Mononuclear cell (primary cell): ENCODE data around the gene AVPI1. TPM values are rescaled to one million over a fixed set of nuclear protein-coding genes. Genes with fewer than 3 reads are reported as not detected.
"Not testable (repeated sequence)": the region's sequence is repeated elsewhere in the genome, so short reads cannot be mapped to it uniquely, and the experiment has no call there.

Experiments used
- H3K27me3 ChIP-seq: 2 replicates; pipeline ENCODE4 v1.6.0; 2011; ENCODE audit warnings: low read length, control low read depth; ENCODE audit not compliant: insufficient read depth
- H3K4me1 ChIP-seq: 2 replicates; pipeline ENCODE4 v1.5.1; 2011; ENCODE audit warnings: mild to moderate bottlenecking, low read length, control low read depth; ENCODE audit not compliant: insufficient read depth
- H3K4me3 ChIP-seq: 2 replicates; pipeline ENCODE4 v1.5.1; 2011; ENCODE audit warnings: mild to moderate bottlenecking, low read length, moderate library complexity
- H3K9me3 ChIP-seq: 2 replicates; pipeline ENCODE4 v1.5.1; 2011; ENCODE audit warnings: low read depth, mild to moderate bottlenecking, control low read depth, low read length
- total RNA-seq: library from RNA; depleted of rRNA; stranded (reverse); fragments of >200 nt; gene quantifications from one replicate; pipeline ENCODE4 v1.2.3, GENCODE V29; 2012

The AVPI1 gene
- total RNA-seq, 1 donor, result 7.8 TPM

DNA sequence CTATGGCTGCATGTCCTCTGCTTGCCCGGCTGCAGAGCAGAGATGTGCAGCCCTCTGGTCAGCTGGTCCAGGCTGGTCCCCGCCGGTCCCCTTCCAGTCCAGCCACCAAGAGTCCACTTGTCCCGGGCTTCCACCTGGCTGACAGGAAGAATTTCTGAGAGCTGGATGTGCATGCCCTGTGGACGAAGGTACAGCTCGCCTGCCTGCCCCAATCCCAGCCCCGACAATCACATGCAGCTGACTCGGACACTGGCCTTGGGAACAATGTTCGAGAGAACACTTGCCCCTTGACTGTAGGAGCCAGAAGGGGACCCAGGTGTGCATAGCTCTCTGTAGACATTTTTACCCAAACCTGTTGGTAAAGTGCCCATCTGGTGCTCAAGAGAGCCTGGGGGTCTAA, 11.8 kb downstream of the AVPI1 start:
- H3K9me3 ChIP-seq, result no peaks in the 10 kb centered on the region
- no peaks in the 10 kb centered on the region for H3K27me3 ChIP-seq
- peaks cover 8% of the 10 kb centered on the region for H3K4me1 ChIP-seq
- H3K4me3 ChIP-seq, result no peak overlapping the region

DNA sequence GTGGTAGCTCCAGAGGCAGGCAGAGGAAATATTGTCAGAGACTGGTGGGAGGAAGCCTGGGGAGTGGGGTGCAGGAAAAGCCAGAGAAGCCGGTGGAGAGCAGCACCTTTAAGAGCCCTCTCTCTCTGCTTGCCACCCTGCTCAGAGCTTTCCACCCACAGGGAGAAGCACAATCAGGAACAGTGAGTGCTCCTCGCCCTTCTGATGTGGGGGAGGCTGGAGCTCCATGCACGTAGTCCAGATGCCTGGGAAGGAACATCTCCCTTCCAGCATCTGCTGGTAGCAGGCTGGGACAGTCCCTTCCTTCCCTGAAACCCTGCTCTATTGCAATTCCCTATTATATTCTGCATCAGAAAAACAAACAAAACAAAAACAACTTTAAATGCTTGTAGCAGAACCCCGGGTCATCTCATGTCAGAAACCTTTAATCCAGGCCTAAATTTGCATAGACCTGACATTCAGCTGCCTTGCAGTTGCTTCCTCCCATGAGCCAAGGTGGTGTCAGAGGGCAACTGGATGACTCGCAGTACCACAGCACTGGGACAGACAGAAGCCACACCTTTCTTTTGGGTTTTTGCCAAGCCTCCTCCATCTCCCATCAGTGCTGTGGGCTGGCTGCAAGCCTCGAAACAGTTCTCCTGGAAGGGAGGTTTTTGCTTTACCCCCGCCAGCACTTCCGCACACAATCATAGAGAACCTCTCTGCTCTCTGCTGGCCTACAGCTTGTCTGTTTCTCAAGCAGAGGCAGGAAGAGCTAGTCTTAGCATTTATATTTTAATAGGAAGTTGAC, 13.1 kb downstream of the AVPI1 start:
- H3K27me3 ChIP-seq, result no peaks in the 10 kb centered on the region
- peaks cover 8% of the 10 kb centered on the region for H3K4me1 ChIP-seq
- H3K9me3 ChIP-seq, result no peaks in the 10 kb centered on the region
- H3K4me3 ChIP-seq, result no peak overlapping the region

DNA sequence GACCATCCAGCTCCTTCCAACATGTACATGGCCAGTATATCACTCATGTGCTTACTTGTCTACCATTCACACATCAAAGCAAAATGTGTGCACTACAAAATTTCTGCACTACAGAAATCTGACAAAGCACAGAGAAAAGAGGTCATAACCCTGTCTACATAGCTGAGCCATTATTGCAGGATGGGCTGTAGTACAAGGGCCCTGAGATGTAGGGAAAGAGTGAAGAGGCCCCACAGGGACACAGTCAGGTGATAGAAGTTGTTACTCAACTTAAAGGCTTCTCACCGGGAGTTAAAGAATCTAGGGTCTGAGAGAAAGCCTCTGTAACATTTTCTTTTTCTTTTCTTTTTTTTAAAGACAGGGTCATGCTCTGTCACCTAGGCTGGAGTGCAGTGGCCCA, 17.5 kb downstream of the AVPI1 start:
- Histone ChIP-seq H3K4me1 (no peaks in the 10 kb centered on the region), H3K4me3 (no peak overlapping the region), H3K9me3 (no peaks in the 10 kb centered on the region), H3K27me3 (no peaks in the 10 kb centered on the region)

DNA sequence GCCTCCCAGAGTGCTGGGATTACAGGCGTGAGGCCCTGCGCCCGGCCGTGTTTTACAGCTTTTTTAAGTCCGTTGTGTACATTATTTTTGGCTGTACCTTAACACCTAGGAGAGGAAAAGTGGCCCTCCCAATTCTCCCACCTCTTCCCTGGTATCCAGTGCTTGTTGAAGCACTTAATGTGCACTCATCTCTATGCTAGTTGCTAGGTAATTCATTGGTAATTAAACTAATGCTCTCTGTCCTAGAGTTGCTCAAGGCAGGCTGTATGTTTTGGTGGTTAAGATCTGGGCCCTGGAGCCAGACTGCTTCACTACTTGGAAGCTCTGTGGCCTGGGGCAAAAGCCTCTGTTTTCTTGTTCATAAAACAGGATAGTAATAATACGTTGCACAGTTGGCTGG, 19.6 kb downstream of the AVPI1 start:
- Histone ChIP-seq H3K4me3 (no peak overlapping the region), H3K4me1 (no peaks in the 10 kb centered on the region), H3K27me3 (no peaks in the 10 kb centered on the region), H3K9me3 (no peaks in the 10 kb centered on the region)

DNA sequence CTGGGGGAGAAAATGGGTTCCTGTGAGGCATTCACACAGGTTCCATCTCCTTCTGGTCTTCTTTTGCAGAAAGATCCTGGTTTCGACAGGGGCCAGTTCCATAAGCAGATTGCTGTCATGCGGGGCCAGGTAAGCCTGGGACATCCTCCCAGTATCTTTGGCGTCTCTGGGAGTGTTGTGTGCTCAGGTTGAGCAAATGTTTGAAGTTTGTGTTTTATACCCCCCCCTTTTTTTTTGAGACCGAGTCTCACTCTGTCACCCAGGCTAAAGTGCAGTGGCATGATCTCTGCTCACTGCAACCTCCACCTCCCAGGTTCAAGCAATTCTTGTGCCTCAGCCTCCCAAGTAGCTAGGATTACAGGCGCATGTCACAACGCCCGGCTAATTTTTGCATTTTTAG, 20.0 kb downstream of the AVPI1 start:
- Histone ChIP-seq H3K4me3 (no peak overlapping the region), H3K4me1 (no peaks in the 10 kb centered on the region), H3K27me3 (no peaks in the 10 kb centered on the region), H3K9me3 (no peaks in the 10 kb centered on the region)

DNA sequence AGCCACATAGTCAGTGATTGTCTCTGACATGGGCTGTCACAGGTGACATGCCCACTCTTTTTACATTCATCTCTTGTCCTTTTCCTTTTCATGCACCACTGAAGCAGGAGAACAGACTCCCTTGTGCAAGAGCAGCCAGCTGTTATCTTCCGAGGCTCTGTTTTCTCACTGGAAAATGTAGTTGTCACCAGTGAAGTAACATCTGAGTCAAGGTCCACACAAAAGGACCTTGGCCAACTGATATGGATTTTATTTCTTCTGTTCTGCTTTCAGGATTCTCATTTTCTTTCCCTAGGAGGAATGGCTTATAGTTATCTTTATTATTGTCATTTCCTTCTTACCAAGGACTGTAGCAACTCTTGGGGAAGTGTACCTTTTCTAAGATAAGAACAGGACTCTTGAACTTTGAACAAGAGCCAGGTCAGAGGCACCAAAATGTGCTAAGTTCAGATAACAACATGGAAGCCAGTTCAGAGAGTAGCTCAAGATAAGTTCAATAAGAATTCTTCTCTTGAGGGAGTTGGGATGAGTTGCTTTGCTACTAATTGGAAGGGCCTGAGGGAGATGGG, 22.7 kb downstream of the AVPI1 start:
- no peaks in the 10 kb centered on the region for H3K4me1 ChIP-seq
- H3K9me3 ChIP-seq, result no peaks in the 10 kb centered on the region
- H3K27me3 ChIP-seq, result no peaks in the 10 kb centered on the region
- H3K4me3 ChIP-seq, result no peak overlapping the region

DNA sequence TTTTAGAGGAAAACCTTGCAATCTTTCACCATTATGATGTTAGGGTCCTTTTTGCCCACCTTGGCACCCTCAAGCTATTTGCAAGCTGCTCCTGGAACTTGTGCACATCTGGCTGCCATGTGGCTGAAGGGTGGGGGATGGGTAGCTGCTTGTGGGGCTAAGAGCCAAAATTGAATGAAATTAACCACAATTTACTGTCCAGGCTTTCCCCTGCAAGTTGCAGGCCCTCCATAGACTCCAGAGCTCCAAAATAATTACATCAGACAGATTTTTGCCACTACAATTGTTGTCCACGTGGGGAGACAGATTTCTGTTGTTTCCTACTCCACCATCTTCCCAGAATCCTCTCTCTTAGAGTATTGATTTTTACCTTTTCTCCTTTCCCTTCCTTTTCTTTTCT, 27.5 kb downstream of the AVPI1 start:
- H3K27me3 ChIP-seq, result no peaks in the 10 kb centered on the region

DNA sequence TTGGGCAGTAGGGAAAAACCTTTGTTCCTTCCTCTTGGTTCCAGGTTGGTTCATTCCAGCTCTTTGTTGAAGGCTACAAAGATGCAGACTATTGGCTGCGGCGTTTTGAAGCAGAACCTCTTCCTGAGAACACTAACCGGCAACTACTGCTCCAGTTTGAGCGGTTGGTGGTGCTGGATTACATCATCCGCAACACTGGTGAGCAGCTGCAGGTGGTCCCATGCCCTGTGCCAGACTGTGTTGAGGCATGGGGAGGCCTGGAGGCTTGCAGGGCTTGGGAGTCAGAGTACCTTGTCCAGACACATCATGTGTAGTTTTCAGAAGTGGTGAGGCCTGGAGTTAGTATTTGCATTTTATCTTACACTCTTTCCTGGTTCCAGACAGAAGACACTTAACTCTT, 30.3 kb downstream of the AVPI1 start:
- H3K4me3 ChIP-seq, result no peak overlapping the region
- no peaks in the 10 kb centered on the region for H3K9me3 ChIP-seq
- no peaks in the 10 kb centered on the region for H3K27me3 ChIP-seq
- H3K4me1 ChIP-seq, result peaks cover 14% of the 10 kb centered on the region

More for the DNA sequence above, 27.5 kb downstream of the AVPI1 start:
- H3K4me3 ChIP-seq, result no peak overlapping the region
- H3K4me1 ChIP-seq, result no peaks in the 10 kb centered on the region
- H3K9me3 ChIP-seq, result no peaks in the 10 kb centered on the region

DNA sequence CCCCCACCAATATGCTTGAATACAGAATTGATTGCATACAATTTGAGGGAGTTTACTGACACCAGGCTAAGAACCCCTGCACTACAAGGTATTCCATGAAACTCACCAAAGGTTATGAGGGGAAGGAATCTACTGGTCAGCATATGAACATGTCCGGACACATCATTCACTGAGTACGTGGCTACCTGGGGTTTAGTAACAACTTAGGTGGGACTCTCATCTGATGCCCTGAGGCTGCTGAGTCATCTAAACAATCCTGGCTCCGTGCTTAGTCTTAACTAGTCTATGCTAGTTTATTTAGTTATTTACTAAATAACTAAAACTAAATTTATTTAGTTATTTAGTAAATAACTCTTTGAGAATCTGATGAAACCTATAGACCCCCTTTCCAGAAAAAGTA, 35.3 kb downstream of the AVPI1 start:
- H3K4me1 ChIP-seq, result peaks cover 44% of the 10 kb centered on the region

DNA sequence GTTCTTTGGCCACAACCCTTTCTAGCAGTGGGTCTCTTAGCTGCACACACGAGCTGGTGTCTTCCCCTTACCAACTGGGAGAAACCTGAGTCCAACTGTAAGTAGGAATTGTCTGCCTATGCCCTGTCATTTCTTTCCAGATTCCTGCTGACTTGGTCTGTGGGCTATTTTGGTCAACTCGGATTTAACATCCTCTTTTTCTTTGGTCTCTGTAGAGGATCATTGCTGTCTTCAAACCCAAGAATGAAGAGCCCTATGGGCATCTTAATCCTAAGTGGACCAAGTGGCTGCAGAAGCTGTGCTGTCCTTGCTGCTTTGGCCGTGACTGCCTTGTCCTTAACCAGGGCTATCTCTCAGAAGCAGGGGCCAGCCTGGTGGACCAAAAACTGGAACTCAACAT, 36.3 kb downstream of the AVPI1 start:
- Histone ChIP-seq H3K27me3 (no peaks in the 10 kb centered on the region), H3K4me1 (peaks cover 44% of the 10 kb centered on the region), H3K9me3 (no peaks in the 10 kb centered on the region), H3K4me3 (no peak overlapping the region)

More for the DNA sequence above, 35.3 kb downstream of the AVPI1 start:
- Histone ChIP-seq H3K4me3 (no peak overlapping the region), H3K27me3 (no peaks in the 10 kb centered on the region), H3K9me3 (no peaks in the 10 kb centered on the region)

DNA sequence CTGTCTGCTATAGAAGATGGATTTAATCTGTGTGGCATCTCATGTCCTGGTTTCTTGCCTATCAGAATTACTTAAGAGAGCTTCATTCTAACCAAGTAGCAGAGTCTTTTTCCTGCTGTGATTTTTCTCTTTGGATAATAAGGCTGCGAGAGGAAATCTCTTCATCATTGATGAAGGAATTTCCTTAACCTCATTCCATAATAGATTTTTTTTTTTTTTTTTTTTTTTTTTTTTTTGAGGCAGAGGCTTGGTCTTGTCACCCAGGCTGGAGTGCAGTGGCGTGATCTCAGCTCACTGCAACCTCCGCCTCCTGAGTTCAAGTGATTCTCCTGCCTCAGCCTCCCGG, 37.7 kb downstream of the AVPI1 start:
- not testable (repeated sequence) for H3K9me3 ChIP-seq, H3K27me3 ChIP-seq, H3K4me3 ChIP-seq
- H3K4me1 ChIP-seq, result peaks cover 44% of the 10 kb centered on the region

DNA sequence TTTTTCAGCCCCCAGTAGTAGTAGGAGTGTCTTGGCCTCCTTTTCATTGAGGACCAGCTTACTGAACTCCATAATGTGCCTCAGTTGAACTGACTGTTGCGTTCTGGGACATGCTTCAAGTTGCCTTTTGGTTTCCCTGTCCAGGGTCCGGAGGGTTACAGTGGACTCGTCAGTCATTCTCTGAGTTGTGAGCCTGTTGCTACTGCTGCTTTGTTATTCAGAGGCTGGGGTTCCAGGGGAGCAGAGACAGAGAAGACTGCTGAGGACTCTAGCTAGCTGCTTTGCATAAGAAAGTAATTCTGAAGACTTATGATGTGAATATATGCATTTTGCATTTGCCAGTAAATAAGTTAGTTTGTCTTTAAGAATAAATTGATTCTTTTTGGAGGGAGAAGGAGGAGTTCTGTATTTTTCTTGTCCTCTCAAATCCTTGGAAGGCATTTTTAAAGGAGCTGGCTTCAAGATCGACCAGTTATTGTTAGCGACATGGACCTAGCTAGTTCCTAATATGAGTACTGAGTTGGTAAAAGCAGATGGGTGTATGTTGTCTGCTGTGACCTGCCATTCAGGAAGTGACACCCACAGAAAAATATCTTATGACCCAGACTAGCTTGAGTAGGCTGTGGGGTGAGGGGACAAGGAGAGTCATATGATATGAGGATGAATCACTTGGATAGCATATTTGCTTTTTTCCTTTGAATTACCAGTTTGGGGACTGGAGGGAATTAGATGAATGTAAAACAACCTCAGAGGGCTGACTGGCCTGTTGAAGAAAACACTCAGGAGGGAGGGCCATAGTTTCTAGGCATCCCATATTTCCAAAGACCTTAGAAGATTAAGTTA, 38.3 kb downstream of the AVPI1 start:
- H3K4me1 ChIP-seq, result peaks cover 44% of the 10 kb centered on the region
- no peaks in the 10 kb centered on the region for H3K27me3 ChIP-seq
- no peaks in the 10 kb centered on the region for H3K9me3 ChIP-seq
- no peak overlapping the region for H3K4me3 ChIP-seq

DNA sequence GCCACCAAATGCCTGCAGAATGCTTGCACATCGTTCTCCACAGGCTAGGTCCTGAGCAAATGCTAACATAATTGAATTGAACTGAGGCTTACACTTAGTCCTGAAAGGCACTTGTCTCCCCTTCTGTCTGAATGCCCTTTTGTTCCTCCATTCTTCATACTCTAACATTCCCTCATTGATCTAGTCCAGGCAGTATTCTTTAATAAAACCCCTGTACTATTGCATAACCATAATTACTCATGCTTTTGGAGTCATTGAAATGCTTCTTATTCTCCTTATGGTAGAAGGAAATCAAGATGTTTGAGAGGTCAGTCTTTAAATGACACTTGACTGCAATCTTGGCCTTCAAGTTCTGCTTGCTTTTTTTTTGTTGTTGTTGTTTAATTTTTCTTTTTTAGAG, 39.5 kb downstream of the AVPI1 start:
- H3K27me3 ChIP-seq, result no peaks in the 10 kb centered on the region
- H3K9me3 ChIP-seq, result no peaks in the 10 kb centered on the region
- peaks cover 38% of the 10 kb centered on the region for H3K4me1 ChIP-seq
- H3K4me3 ChIP-seq, result no peak overlapping the region

DNA sequence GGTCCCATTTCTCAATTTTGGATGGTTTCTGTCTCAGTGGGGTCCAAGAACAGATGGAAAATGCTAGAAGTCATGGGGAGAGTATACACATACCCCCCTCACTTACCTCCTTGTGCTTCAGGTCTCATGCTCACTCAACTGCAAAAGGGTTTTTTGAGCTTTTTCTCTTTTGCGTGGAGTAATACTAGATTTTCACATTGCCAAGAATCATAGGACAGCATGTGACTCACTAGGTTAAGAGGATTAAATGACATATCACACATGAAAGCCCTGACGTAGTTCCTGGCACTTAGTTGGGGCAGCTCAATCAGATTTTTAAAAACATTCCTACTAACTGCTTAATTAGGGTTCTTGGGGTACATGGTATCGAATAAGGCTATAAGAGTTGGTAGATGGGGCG, 42.1 kb downstream of the AVPI1 start:
- H3K4me1 ChIP-seq, result peaks cover 47% of the 10 kb centered on the region
- H3K27me3 ChIP-seq, result no peaks in the 10 kb centered on the region

DNA sequence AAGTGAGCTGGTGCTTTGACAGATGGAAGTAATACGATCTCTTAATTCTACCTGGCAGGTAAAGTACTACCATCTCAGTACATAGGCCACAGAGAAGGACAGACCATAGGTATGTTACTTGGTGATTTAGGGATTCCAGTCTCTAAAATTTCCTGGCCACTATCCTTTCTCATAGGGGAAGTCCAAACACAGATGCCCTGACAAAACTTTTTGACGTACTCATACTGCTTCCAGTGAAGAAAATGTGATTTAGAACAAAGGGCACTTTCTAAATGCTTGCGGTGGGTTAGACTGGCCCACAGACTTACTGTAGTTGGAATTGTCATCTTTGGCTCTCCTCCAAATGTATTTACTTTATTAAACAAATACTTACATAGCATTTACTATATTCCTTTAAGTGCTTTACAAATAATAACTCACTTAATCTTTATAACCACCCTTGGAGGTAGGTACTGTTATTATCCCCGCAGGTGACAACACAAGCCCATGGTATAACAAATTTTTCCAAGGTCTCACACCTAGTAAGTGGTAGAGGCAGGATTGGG, 43.5 kb downstream of the AVPI1 start:
- H3K9me3 ChIP-seq, result no peaks in the 10 kb centered on the region
- peaks cover 35% of the 10 kb centered on the region for H3K4me1 ChIP-seq
- H3K4me3 ChIP-seq, result no peak overlapping the region
- H3K27me3 ChIP-seq, result no peaks in the 10 kb centered on the region

More for the DNA sequence above, 42.1 kb downstream of the AVPI1 start:
- Histone ChIP-seq H3K9me3 (no peaks in the 10 kb centered on the region), H3K4me3 (no peak overlapping the region)
